ENCODE measurements around the gene ZNF677.
"Not testable (repeated sequence)": the region's sequence is repeated elsewhere in the genome, so short reads cannot be mapped to it uniquely, and the experiment has no call there.

The ZNF677 gene

GRCh38 chr19:53192771-53193534 is 61.7 kb downstream of the ZNF677 start, which contains the start of gene ZNF665:
ZNF665 (minus strand) TSS chr19:53193358; CDS start chr19:53182898, 10,460 bp downstream.
- peak; percentile 93 for DNase-seq

DNA sequence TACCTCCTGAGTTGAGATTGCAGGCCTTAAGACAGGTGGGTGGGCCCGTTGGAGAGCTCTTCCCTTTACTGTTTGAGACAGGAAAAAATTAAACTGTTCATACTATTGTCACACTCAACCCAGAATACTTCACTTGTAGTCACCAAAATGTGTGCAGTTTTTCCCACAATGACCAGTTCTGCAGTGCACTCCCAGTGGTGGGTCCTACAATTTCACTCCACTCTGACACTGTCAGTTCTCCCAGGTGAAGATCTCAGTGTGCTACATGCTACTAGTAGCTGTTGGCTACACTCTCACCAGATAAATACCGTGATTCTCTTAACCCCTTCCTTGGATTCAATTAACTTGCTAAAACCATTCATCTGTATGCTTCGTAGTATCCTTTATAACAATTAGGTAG is 64.4 kb downstream of the ZNF677 start:
- DNase-seq, result no peak

DNA sequence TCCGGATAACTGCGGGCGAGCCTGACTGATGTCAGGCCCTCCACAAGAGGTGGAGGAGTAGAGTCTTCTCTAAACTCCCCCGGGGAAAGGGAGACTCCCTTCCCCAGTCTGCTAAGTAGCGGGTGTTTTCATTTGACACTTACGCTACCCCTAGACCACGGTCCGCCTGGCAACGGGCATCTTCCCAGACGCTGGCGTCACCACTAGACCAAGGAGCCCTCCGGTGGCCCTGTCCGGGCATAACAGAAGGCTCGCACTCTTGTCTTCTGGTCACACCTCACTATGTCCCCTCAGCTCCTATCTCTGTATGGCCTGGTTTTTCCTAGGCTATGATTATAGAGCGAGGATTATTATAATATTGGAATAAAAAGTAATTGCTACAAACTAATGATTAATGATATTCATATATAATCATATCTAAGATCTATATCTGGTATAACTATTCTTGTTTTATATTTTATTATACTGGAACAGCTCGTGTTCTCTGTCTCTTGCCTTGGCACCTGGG is 64.9 kb downstream of the ZNF677 start:
- DNase-seq, result not testable (repeated sequence)
